Karpas-422 (cell line): ENCODE measurements around the gene HDAC4. TPM values are rescaled to one million over a fixed set of nuclear protein-coding genes. Genes with fewer than 3 reads are reported as not detected.

Experiments
- DNase-seq: peaks from one replicate; pipeline ENCODE4 v3.0.0-alpha.2; 2015
- H2AFZ ChIP-seq: fragments of 200-600 bp; sonication (generic); 2 replicates; pipeline ENCODE4 v1.6.1; 2014; ENCODE audit warnings: antibody characterized with exemption, low read length, mixed read lengths
- H3K27ac ChIP-seq: fragments of 200-600 bp; sonication (generic); 2 replicates; pipeline ENCODE4 v1.5.1; 2014; ENCODE audit warnings: mild to moderate bottlenecking, low read length, moderate library complexity
- H3K27me3 ChIP-seq: fragments of 200-600 bp; sonication (generic); 2 replicates; pipeline ENCODE4 v1.6.1; 2014; ENCODE audit warnings: low read length, mixed read lengths
- H3K36me3 ChIP-seq: fragments of 200-600 bp; sonication (generic); 2 replicates; pipeline ENCODE4 v1.6.1; 2014; ENCODE audit warnings: low read length, mixed read lengths; ENCODE audit not compliant: insufficient read depth
- H3K4me1 ChIP-seq: fragments of 200-600 bp; sonication (generic); 2 replicates; pipeline ENCODE4 v1.6.1; 2014; ENCODE audit warnings: mild to moderate bottlenecking, low read length, mixed read lengths
- H3K4me2 ChIP-seq: fragments of 200-600 bp; sonication (generic); 2 replicates; pipeline ENCODE4 v1.6.1; 2014; ENCODE audit warnings: low read length, low read depth, mild to moderate bottlenecking; ENCODE audit not compliant: poor library complexity, severe bottlenecking
- H3K4me3 ChIP-seq: fragments of 200-600 bp; sonication (generic); 2 replicates; pipeline ENCODE4 v1.5.1; 2014; ENCODE audit warnings: mild to moderate bottlenecking, antibody characterized with exemption, low read length, mixed read lengths
- H3K79me2 ChIP-seq: fragments of 200-600 bp; sonication (generic); 2 replicates; pipeline ENCODE4 v1.6.1; 2014; ENCODE audit warnings: mild to moderate bottlenecking, low read length, mixed read lengths
- H3K9ac ChIP-seq: fragments of 200-600 bp; sonication (generic); 2 replicates; pipeline ENCODE4 v1.6.0; 2014; ENCODE audit warnings: low read length
- H3K9me2 ChIP-seq: fragments of 200-600 bp; sonication (generic), shearing (Covaris generic); replicated peaks from 2 replicates; pipeline ENCODE4 v1.6.0; 2014; ENCODE audit warnings: mild to moderate bottlenecking, low read length, moderate library complexity; ENCODE audit not compliant: insufficient read depth
- H3K9me3 ChIP-seq: fragments of 300-700, 200-600 bp; sonication (generic); 2 replicates; pipeline ENCODE4 v1.6.1; 2014; ENCODE audit warnings: low read length, mixed read lengths
- H4K20me1 ChIP-seq: fragments of 200-600 bp; sonication (generic); 2 replicates; pipeline ENCODE4 v1.6.1; 2014; ENCODE audit warnings: mild to moderate bottlenecking, antibody characterized with exemption, low read length, low read depth; ENCODE audit not compliant: insufficient read depth
- total RNA-seq: library from RNA; depleted of rRNA; stranded (reverse); fragments of >200 nt; shearing (Covaris generic); gene quantifications from 2 replicates; pipeline ENCODE4 v1.2.3, GENCODE V29; 2014; ENCODE audit warnings: low replicate concordance

The HDAC4 gene
- total RNA-seq, 1 experiment from 2014 or later: 8.5 TPM

GRCh38 chr2:239021224-239021623 is 379.6 kb downstream of the HDAC4 start:
- no peak for DNase-seq
- H3K79me2 ChIP-seq: no peaks in the 10 kb centered on the region

GRCh38 chr2:239020541-239021041 is 380.2 kb downstream of the HDAC4 start:
- Histone ChIP-seq H2AFZ (no peak overlapping the region), H3K4me2 (no peak overlapping the region), H3K9ac (no peak overlapping the region), H3K4me1 (no peaks in the 10 kb centered on the region), H3K4me3 (no peak overlapping the region), H3K27ac (no peak overlapping the region), H3K27me3 (no peaks in the 10 kb centered on the region), H3K36me3 (no peaks in the 10 kb centered on the region), H4K20me1 (no peaks in the 10 kb centered on the region), H3K9me3 (no peaks in the 10 kb centered on the region), H3K9me2 (no peaks in the 10 kb centered on the region), H3K79me2 (no peaks in the 10 kb centered on the region)
- no peak for DNase-seq

More at GRCh38 chr2:239021224-239021623, 379.6 kb downstream of the HDAC4 start:
- no peaks in the 10 kb centered on the region for H3K9me3 ChIP-seq
- H3K36me3 ChIP-seq: no peaks in the 10 kb centered on the region
- no peaks in the 10 kb centered on the region for H4K20me1 ChIP-seq
- no peak overlapping the region for H3K27ac ChIP-seq
- H3K27me3 ChIP-seq: no peaks in the 10 kb centered on the region
- H3K4me2 ChIP-seq: no peak overlapping the region
- H3K9ac ChIP-seq: no peak overlapping the region
- H3K4me3 ChIP-seq: no peak overlapping the region
- H3K9me2 ChIP-seq: no peaks in the 10 kb centered on the region
- H2AFZ ChIP-seq: no peak overlapping the region
- H3K4me1 ChIP-seq: no peaks in the 10 kb centered on the region

GRCh38 chr2:239019183-239019581 is 381.6 kb downstream of the HDAC4 start:
- Histone ChIP-seq H3K4me2 (no peak overlapping the region), H3K36me3 (no peaks in the 10 kb centered on the region), H4K20me1 (no peaks in the 10 kb centered on the region), H3K9me3 (no peaks in the 10 kb centered on the region), H3K9me2 (no peaks in the 10 kb centered on the region), H3K9ac (no peak overlapping the region), H2AFZ (no peak overlapping the region), H3K4me3 (no peak overlapping the region), H3K27ac (no peak overlapping the region), H3K4me1 (no peaks in the 10 kb centered on the region), H3K79me2 (no peaks in the 10 kb centered on the region), H3K27me3 (no peaks in the 10 kb centered on the region)
- no peak for DNase-seq

GRCh38 chr2:239018271-239019182 is 382.3 kb downstream of the HDAC4 start:
- no peak for DNase-seq

GRCh38 chr2:239017491-239018098 is 383.2 kb downstream of the HDAC4 start:
- no peak overlapping the region for H3K4me3 ChIP-seq
- no peak overlapping the region for H3K4me2 ChIP-seq
- DNase-seq: no peak
- no peaks in the 10 kb centered on the region for H3K4me1 ChIP-seq
- H3K9ac ChIP-seq: no peak overlapping the region
- no peaks in the 10 kb centered on the region for H4K20me1 ChIP-seq
- no peak overlapping the region for H3K27ac ChIP-seq
- no peaks in the 10 kb centered on the region for H3K79me2 ChIP-seq
- H3K9me3 ChIP-seq: no peaks in the 10 kb centered on the region
- H3K9me2 ChIP-seq: no peaks in the 10 kb centered on the region
- H2AFZ ChIP-seq: no peak overlapping the region
- no peaks in the 10 kb centered on the region for H3K36me3 ChIP-seq
- no peaks in the 10 kb centered on the region for H3K27me3 ChIP-seq

More at GRCh38 chr2:239018271-239019182, 382.3 kb downstream of the HDAC4 start:
- H2AFZ ChIP-seq: no peak overlapping the region
- no peak overlapping the region for H3K4me2 ChIP-seq
- no peaks in the 10 kb centered on the region for H3K79me2 ChIP-seq
- no peaks in the 10 kb centered on the region for H3K9me3 ChIP-seq
- no peaks in the 10 kb centered on the region for H3K36me3 ChIP-seq
- no peak overlapping the region for H3K9ac ChIP-seq
- H3K9me2 ChIP-seq: no peaks in the 10 kb centered on the region
- H3K4me3 ChIP-seq: no peak overlapping the region
- no peaks in the 10 kb centered on the region for H4K20me1 ChIP-seq
- no peaks in the 10 kb centered on the region for H3K4me1 ChIP-seq
- H3K27ac ChIP-seq: no peak overlapping the region
- no peaks in the 10 kb centered on the region for H3K27me3 ChIP-seq

- DNase-seq: no peak
- H3K4me2 ChIP-seq: no peak overlapping the region
- H3K36me3 ChIP-seq: no peaks in the 10 kb centered on the region
- H3K79me2 ChIP-seq: no peaks in the 10 kb centered on the region
- no peaks in the 10 kb centered on the region for H3K4me1 ChIP-seq
- no peaks in the 10 kb centered on the region for H4K20me1 ChIP-seq
- H2AFZ ChIP-seq: no peak overlapping the region
- H3K9me2 ChIP-seq: no peaks in the 10 kb centered on the region
- H3K9me3 ChIP-seq: no peaks in the 10 kb centered on the region
- no peak overlapping the region for H3K27ac ChIP-seq
- H3K27me3 ChIP-seq: no peaks in the 10 kb centered on the region
- H3K9ac ChIP-seq: no peak overlapping the region
- H3K4me3 ChIP-seq: no peak overlapping the region
Measured at GRCh38 chr2:239015901-239016675, 384.7 kb downstream of the HDAC4 start.

- no peak overlapping the region for H3K27ac ChIP-seq
- H3K4me3 ChIP-seq: no peak overlapping the region
- H3K79me2 ChIP-seq: no peaks in the 10 kb centered on the region
- H3K4me2 ChIP-seq: no peak overlapping the region
- H3K9ac ChIP-seq: no peak overlapping the region
- H3K4me1 ChIP-seq: no peaks in the 10 kb centered on the region
- no peak for DNase-seq
- no peaks in the 10 kb centered on the region for H3K27me3 ChIP-seq
- no peaks in the 10 kb centered on the region for H3K9me2 ChIP-seq
- H2AFZ ChIP-seq: no peak overlapping the region
- no peaks in the 10 kb centered on the region for H4K20me1 ChIP-seq
- H3K9me3 ChIP-seq: no peaks in the 10 kb centered on the region
- H3K36me3 ChIP-seq: no peaks in the 10 kb centered on the region
Measured at GRCh38 chr2:239015218-239015900, 385.5 kb downstream of the HDAC4 start.
